OCI-LY7 (cell line): Measurements from ENCODE around the gene PHF23. TPM values are rescaled to one million over a fixed set of nuclear protein-coding genes. Genes with fewer than 3 reads are reported as not detected.

Experiments used
- BruUV-seq: library from RNA; stranded (reverse); fragments of 400-500 nt; replicated peaks from 2 replicates; lab custom pipeline; 2021; lab: Mats Ljungman, UMichigan
- CTCF ChIA-PET: fragments of 300-600 bp; sonication (Branson Sonifier 250); formaldehyde crosslinking; loops from one replicate; lab custom pipeline; 2022; ENCODE audit warnings: antibody characterized with exemption; ENCODE audit not compliant: unreplicated experiment; lab: Charles Lee
- POLR2A ChIA-PET: fragments of 300-600 bp; sonication (Branson Sonifier 250); formaldehyde crosslinking; loops from one replicate; lab custom pipeline; 2022; ENCODE audit warnings: antibody characterized with exemption; lab: Charles Lee
- DNase-seq: peaks from one replicate; pipeline ENCODE4 v3.0.0-alpha.2; 2015; ENCODE audit warnings: low spot score
- H2AFZ ChIP-seq: fragments of 200-600 bp; sonication (generic), shearing (Covaris generic); 2 replicates; pipeline ENCODE4 v1.6.1; 2014; ENCODE audit warnings: mild to moderate bottlenecking, antibody characterized with exemption, low read length, moderate library complexity
- H3K27ac ChIP-seq: fragments of 200-600 bp; sonication (generic); 2 replicates; pipeline ENCODE4 v1.5.1; 2014; ENCODE audit warnings: mixed run types, low read depth, mild to moderate bottlenecking, moderate library complexity, low read length, inconsistent platforms; ENCODE audit not compliant: poor library complexity, severe bottlenecking
- H3K36me3 ChIP-seq: fragments of 200-600 bp; sonication (generic); 2 replicates; pipeline ENCODE4 v1.6.1; 2014; ENCODE audit warnings: mild to moderate bottlenecking, antibody characterized with exemption, low read length, moderate library complexity, mixed read lengths; ENCODE audit not compliant: insufficient read depth
- H3K4me1 ChIP-seq: fragments of 200-600 bp; sonication (generic); 2 replicates; pipeline ENCODE4 v1.5.1; 2014; ENCODE audit warnings: mild to moderate bottlenecking, low read length; ENCODE audit not compliant: insufficient read depth, poor library complexity, severe bottlenecking
- H3K4me2 ChIP-seq: fragments of 200-600 bp; sonication (generic); 2 replicates; pipeline ENCODE4 v1.6.1; 2014; ENCODE audit warnings: mild to moderate bottlenecking, low read length
- H3K4me3 ChIP-seq: fragments of 200-600 bp; sonication (generic); 2 replicates; pipeline ENCODE4 v1.5.1; 2014; ENCODE audit warnings: mild to moderate bottlenecking, low read depth, low read length; ENCODE audit not compliant: poor library complexity, severe bottlenecking
- H3K79me2 ChIP-seq: fragments of 200-600 bp; sonication (generic); 2 replicates; pipeline ENCODE4 v1.6.1; 2016; ENCODE audit warnings: low read depth, mild to moderate bottlenecking, low read length, moderate library complexity, mixed read lengths; ENCODE audit not compliant: insufficient read depth
- H3K9me2 ChIP-seq: fragments of 200-600 bp; sonication (generic); 2 replicates; pipeline ENCODE4 v1.6.1; 2016; ENCODE audit warnings: mild to moderate bottlenecking, low read length, mixed read lengths; ENCODE audit not compliant: insufficient read depth
- H3K9me3 ChIP-seq: fragments of 200-600 bp; sonication (generic); 2 replicates; pipeline ENCODE4 v1.6.1; 2014; ENCODE audit warnings: mild to moderate bottlenecking, mixed run types, low read length, mixed read lengths
- H4K20me1 ChIP-seq: fragments of 200-600 bp; sonication (generic); 2 replicates; pipeline ENCODE4 v1.6.1; 2014; ENCODE audit warnings: mild to moderate bottlenecking, antibody characterized with exemption, low read length, moderate library complexity, mixed read lengths; ENCODE audit not compliant: insufficient read depth
- EZH2phosphoT487 ChIP-seq: fragments of 200-600 bp; sonication (generic); IDR thresholded peaks from 2 replicates; pipeline ENCODE4 v1.6.1; 2018; ENCODE audit warnings: low read depth, borderline replicate concordance, mild to moderate bottlenecking, mixed run types, antibody characterized with exemption, low read length, moderate library complexity, mixed read lengths
- intact Hi-C: fragments of 100-400 bp; cut with micrococcal nuclease; formaldehyde crosslinking; loops from one replicate; pipeline ENCODE4 v1.10.0; 2022; ENCODE audit not compliant: unreplicated experiment
- total RNA-seq, 2 experiments: library from RNA; depleted of rRNA in 1 of 2; stranded (reverse); fragments of >200 nt in 1 of 2; shearing (Covaris generic) in 1 of 2; gene quantifications; 2 replicates each; pipeline ENCODE4 v1.2.3, GENCODE V29; 2014 to 2022
- TF ChIP-seq, protein P1 (sequence below): fragments of 200-600 bp; sonication (generic); conservative IDR thresholded peaks from 2 replicates; pipeline ENCODE4 v1.5.1; 2014; ENCODE audit warnings: mild to moderate bottlenecking, antibody characterized with exemption, low read length, moderate library complexity, mixed read lengths

The PHF23 gene
- total RNA-seq, 2 experiments from 2014 or later = 43.3 to 47.7 TPM

DNA sequence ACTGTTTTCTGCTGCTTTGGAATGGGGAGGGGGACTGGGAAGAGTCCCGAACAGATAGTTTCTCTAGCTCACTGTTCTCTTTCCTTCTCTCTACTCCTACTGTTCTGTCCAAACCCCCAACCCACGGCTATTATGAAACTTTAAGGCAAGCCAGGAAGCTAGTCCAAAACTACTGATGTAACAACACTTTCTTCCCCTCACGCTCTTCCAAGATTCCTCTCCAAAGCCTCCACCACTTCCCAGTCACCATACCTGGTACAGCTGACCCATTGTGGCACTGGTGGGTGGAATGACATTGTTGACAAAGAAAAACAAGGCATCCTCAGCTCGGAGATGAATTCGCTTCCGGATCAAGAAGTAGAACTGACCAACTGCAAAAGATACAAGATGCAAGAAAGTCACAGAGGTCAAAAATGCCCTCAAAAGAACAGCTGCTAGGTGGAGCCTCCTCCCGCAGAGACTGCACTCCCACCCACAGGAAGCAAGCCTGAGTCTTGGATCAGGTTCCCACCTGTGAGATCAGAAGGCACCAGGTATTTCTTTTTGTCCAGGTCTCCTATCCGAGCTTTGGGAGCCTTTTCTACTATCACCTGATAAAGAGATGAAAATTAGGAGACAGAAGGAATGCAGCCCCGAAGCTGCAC is 2.0 kb upstream of the PHF23 start:
- no peaks in the 10 kb centered on the region for H3K9me3 ChIP-seq
- no peak for TF ChIP-seq EZH2phosphoT487
- TF ChIP-seq, protein P1, sequence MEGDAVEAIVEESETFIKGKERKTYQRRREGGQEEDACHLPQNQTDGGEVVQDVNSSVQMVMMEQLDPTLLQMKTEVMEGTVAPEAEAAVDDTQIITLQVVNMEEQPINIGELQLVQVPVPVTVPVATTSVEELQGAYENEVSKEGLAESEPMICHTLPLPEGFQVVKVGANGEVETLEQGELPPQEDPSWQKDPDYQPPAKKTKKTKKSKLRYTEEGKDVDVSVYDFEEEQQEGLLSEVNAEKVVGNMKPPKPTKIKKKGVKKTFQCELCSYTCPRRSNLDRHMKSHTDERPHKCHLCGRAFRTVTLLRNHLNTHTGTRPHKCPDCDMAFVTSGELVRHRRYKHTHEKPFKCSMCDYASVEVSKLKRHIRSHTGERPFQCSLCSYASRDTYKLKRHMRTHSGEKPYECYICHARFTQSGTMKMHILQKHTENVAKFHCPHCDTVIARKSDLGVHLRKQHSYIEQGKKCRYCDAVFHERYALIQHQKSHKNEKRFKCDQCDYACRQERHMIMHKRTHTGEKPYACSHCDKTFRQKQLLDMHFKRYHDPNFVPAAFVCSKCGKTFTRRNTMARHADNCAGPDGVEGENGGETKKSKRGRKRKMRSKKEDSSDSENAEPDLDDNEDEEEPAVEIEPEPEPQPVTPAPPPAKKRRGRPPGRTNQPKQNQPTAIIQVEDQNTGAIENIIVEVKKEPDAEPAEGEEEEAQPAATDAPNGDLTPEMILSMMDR = no peak
- H3K9me2 ChIP-seq = no peaks in the 10 kb centered on the region
- H3K36me3 ChIP-seq = peaks cover 59% of the 10 kb centered on the region
- H4K20me1 ChIP-seq = 0 out of 2 replicates have a peak, but pooled peaks cover 8% of the 10 kb centered on the region
- peak overlapping the region; percentile 86 for H3K4me3 ChIP-seq
- intact Hi-C loops = loop anchor here (5.0 kb wide), 1 partner anchor 331 kb away; no protein-coding TSS in a partner anchor
- no peak for DNase-seq
- peaks cover 43% of the 10 kb centered on the region for H3K4me1 ChIP-seq
- H3K4me2 ChIP-seq = peak overlapping the region; percentile 93
- H3K79me2 ChIP-seq = peaks cover 31% of the 10 kb centered on the region
- ChIA-PET CTCF (no interaction called here), POLR2A (interaction anchor here (1.3 kb wide), 1 partner anchor 9 kb away, joined by 3 read pairs; no protein-coding TSS in a partner anchor)
- no peak overlapping the region for H2AFZ ChIP-seq
- no TSS peak for BruUV-seq
- peak overlapping the region; percentile 72 for H3K27ac ChIP-seq

DNA sequence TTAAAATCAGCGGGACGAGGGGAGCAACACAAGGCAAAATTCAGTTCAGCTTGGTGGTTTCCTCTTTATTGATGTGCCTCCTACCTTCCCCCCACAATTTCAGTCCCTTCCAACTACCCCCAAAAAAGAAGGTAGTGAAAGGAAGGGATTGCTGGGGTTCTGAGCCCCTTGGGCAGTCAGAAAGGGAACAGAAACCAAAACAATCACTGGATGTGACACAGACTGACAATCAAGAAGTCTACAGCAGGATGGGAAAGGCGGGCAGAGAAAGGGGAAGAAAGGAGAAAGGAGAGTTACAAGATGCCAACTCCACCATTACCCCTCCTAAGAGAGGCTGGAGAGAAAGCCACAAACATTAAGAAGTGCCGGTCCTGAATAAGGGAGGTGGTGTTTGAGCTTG is 1.1 kb upstream of the PHF23 start:
- CTCF ChIA-PET = no interaction called here
- H3K36me3 ChIP-seq = peaks cover 60% of the 10 kb centered on the region
- no peak for DNase-seq
- peak overlapping the region; percentile 93 for H3K4me2 ChIP-seq
- no peaks in the 10 kb centered on the region for H3K9me2 ChIP-seq
- H3K9me3 ChIP-seq = no peaks in the 10 kb centered on the region
- H3K4me1 ChIP-seq = peaks cover 52% of the 10 kb centered on the region
- peak overlapping the region; percentile 86 for H3K4me3 ChIP-seq
- POLR2A ChIA-PET = interaction anchor here (1.0 to 1.3 kb wide), 2 partner anchors 8 to 10 kb away, joined by 3 read pairs; no protein-coding TSS in a partner anchor
- BruUV-seq = no TSS peak
- peaks cover 30% of the 10 kb centered on the region for H3K79me2 ChIP-seq
- intact Hi-C loops = loop anchor here (5.0 kb wide), 1 partner anchor 332 kb away; no protein-coding TSS in a partner anchor
- H3K27ac ChIP-seq = peak overlapping the region; percentile 72
- TF ChIP-seq, protein P1 = no peak
- no peak for TF ChIP-seq EZH2phosphoT487
- H2AFZ ChIP-seq = no peak overlapping the region
- 0 out of 2 replicates have a peak, but pooled peaks cover 8% of the 10 kb centered on the region for H4K20me1 ChIP-seq
